Esophagus muscularis mucosa (tissue), 4 donors: ENCODE measurements around the gene LMOD1.

Experiments
- CTCF ChIP-seq, 3 experiments: fragments of 200-600 bp in 2 of 3; fragments of 450-650 bp in 1 of 3; sonication (generic) in 2 of 3; IDR thresholded peaks; one replicate each; pipeline ENCODE4 v1.5.1; 2017 to 2019; ENCODE audit warnings: antibody characterized with exemption in 3 of 3, mild to moderate bottlenecking in 2 of 3, moderate library complexity in 1 of 3
- EP300 ChIP-seq: sonication (generic); formaldehyde crosslinking; IDR thresholded peaks from one replicate; pipeline ENCODE4 v1.6.1; 2017; ENCODE audit warnings: antibody characterized with exemption
- POLR2A ChIP-seq: fragments of 450-650 bp; IDR thresholded peaks from one replicate; pipeline ENCODE4 v1.6.1; 2017; ENCODE audit warnings: antibody characterized with exemption, moderate library complexity, mild to moderate bottlenecking, low read depth
- POLR2AphosphoS5 ChIP-seq, 2 donors: sonication (generic); formaldehyde crosslinking; IDR thresholded peaks; one replicate each; pipeline ENCODE4 v1.6.1; 2017; ENCODE audit warnings: antibody characterized with exemption in 2 of 2

GRCh38 chr1:201890223-201890622 is 56.1 kb downstream of the LMOD1 start:
- TF ChIP-seq EP300 = no peak
- TF ChIP-seq CTCF (IDR thresholded peaks at IDR 0.05) = no peak
- no peak for TF ChIP-seq POLR2A
- peak in 1 of 2 donors; percentile 13 for TF ChIP-seq POLR2AphosphoS5 (IDR thresholded peaks at IDR 0.05)
